Brain pericyte (primary cell): Measurements from ENCODE around the gene SH3GLB2.
"Not testable (repeated sequence)": the region's sequence is repeated elsewhere in the genome, so short reads cannot be mapped to it uniquely, and the experiment has no call there.

Source experiments
- DNase-seq: peaks from one replicate; pipeline ENCODE4 v3.0.0-alpha.2; 2012; ENCODE audit warnings: low read depth, low spot score

SH3GLB2 gene

DNA sequence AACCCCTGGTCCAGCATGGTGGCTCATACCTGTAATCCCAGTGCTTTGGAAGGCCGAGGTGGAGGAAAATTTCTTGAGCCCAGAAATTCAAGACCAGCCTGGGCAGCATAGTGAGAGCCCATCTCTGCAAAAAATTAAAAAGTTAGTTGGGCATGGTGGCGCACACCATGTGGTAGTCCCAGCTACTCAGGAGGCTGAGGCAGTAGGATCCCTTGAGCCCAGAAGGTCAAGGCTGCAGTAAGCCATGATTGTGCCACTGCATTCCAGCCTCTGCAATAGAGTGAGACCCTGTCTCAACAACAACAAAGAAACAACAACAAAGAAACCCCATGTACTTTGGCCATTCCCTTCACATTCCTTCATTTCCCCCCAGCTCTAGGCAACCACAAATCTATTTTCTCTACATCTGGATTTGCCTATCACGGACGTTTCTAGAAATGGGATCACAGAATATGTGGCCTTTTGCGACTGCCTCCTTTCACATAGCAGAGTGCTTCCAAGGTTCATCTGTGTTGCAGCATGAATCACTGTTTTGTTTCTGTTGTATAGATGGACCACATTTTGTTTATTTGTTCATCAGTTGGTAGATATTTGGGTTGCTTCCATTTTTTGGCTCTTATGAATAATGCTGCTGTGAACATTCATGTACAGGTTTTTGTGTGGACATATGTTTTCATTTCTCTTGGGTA lies 26.2 kb upstream of the SH3GLB2 start:
- DNase-seq: no peak

DNA sequence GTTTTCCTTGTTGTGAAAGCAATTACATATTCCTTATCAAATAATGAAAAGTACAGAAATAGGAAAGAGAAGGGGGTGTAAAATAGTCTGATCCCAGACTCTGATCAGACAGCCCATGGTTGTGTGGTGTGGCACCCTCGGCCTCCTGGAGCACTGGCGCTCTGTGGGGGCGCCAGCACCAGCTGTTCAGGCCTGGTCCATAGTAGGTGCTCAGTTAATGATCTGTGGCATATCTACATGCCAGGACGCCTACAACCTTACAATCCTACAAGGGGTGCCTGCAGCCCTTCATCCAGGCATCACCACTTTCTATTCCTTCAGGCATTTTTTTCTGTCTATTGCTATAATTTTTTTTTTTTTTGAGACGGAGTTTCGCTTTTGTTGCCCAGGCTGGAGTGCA lies 24.9 kb upstream of the SH3GLB2 start:
- DNase-seq: no peak

DNA sequence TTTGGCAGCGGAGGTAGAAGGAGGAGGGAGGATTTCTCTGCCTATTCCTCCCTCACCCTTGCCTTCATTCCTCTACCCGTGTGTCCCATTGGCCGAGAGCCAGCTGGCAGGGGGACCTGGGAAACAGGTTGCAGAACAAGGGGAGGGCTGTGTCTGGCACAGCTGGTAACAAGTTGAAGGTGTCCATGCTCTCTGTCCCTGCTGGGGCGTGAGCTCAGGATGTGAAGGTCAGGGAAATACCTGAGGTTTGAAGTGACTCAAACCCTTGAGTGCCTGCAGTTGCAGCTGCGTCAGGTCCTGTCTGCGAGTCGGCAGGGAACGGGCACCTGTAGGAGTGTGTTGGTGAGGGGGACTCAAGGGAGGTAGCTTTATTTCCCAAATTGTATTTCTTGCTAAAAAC lies 24.5 kb upstream of the SH3GLB2 start:
- no peak for DNase-seq

DNA sequence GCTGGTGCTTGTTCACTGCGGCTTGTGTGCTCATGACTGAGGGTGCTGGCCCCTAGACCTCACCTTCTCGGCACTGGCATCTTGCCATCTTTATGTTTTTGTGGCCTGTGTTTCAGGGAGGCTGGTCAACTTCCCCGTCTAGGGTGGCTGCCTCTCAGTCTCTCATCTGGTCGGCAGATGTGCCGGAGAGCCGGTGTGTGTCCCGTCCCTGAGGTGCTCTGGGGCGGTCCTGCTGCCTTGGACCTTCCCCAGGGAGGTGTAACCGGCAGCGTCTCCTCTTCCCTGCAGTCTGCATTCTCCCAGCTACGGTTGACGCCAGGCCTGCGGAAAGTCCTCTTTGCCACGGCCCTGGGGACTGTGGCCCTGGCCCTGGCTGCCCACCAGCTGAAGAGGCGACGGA lies 13.9 kb upstream of the SH3GLB2 start:
- DNase-seq: no peak

DNA sequence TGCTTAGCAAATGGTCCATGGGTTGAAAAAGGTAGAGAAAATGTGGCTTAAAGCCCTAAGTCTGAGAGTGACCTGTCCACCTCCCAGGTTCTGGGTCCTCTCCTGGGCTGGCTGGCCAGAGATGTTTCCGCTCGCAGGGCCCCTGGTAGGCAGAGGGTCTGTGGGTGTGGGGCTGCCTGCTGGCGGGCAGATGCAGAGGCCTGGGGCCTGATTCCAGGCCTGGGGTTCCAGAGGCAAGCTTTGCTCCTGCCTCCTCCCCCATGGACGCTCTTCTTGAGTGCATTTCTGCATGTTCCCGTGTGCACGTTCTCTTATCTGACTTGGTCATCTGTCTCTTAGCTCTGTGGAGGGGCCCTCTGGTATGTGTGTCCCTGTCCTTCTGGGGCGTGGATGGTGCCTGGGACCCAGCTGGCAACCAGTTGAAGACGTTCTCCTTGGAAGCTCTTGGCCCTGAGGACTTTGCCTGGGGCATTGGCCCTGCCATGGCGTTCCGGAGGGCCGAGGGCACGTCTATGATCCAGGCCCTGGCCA lies 12.0 kb upstream of the SH3GLB2 start:
- no peak for DNase-seq

DNA sequence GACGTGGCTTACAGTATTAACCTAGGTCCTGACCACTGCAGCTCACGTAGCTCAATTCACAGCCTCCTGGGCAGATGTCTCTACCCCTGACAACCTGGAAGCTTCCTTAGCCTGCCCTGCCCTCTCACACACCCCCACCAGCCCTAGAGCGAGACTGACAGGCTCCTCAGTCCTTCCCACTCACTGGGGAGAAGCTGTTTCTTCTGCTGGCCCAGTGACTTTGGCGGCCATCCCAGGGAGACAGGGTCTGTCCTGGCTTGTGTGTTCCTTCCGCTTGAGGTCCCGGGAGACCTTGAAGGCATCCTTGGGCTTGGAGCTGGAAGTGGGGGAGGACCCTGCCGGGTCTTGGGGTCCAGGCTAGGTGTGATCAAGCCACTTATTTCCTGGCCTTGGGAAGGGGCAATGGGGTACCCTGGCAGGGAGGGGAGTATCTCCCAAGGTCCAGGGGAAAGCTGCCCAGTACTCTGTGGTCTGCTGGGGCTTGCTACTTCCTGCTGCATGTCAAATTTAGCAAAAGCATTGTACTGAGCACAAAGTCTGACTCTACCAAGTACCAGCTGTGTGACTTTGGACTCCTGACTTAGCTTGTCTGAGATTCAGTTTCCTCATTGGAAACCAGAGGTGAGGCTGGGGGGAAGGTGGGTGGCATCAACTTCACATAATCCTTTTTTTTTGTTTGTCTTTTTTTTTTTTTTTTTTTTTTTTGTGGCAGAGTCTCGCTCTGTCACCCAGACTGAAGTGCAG lies 10.2 kb upstream of the SH3GLB2 start:
- DNase-seq: no peak

DNA sequence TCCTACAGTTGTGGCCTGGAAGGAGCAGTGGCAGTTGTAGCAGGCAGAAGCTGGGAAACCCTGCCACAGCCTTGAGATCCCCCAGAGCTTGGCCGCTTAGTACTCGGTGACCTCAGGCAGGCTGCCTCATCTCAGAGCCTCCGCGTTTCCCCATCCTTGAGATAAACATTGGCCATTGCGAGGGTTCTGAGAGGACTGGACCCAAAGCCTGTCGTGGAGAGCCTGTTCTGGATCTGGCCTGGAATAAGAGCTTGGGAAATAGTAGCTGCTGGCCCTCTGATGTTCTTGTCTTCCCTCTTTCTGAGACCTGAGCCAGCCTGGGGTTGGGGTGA lies 9.6 kb upstream of the SH3GLB2 start:
- DNase-seq: no peak

DNA sequence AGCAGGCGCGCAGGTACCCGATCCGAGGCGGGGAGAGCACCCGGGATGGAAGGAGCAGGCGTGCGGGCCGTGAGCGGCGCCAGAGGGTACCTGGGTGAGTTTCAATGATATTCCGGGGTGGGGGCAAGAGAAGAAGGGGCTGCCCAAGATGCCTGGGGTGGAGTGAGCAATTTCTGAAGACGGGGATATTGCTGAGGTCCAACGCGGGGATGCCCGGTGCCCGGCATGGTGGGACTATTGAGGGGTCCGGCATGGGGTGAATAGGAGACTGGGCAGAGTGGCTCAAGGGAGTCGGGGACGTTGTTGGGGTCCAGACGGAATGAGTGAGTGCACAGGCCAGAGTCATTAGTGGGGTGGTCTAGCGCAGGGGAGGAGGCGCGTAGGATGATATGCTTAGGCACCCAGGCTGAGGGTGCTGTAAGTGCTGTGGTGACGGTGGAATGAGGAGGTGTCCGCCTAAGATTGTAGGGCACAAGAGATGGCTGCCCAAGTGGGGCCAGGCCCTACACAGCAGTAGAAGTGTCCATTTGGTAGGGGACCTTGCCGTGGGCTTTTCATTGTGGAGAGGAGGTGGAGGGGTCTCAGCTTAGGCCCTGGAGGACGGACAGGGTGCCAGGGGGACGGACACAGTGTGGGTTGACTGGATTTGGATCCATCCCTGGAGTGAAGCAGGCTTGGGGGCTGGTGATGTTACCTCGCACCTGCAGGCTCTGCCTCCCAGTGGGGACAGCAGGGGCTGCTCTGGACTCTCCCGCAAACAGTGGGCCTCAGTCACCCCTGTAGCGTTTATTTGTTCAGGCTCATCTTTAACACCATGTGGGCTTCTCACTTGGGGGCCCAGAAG lies 9.0 kb upstream of the SH3GLB2 start:
- no peak for DNase-seq

DNA sequence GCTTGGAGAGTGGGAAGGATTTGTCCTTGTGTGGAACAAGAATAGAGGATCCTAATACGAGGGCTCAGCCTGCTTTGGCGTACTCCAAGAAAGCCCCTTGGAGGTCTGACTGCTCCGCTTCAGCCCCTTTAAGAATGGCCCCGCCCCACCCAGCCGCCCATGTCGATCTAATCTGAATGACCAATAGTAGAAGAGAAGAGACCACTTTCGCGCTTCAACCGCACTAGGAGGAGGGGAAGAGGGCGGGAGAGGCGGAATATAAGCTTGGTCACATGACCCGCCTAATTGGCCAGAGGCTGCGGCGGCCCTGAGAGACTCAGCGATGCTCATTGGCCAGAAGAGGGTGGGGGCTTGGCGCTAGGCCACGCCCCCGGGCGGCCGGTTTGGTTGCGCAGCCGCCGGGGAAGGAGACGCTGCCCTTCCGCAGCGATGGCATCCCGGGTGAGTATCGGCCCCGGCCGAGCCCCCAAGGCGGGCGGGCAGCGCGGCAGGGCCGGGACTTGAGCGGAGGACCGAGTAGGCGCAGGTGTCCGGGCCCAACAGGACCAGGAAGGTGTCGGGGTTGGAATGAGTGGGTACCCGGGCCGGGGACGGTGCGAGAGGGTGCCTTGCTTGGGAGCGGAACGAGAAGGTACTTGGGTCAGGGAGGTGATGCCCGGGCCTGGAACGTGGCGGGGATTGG lies 8.3 kb upstream of the SH3GLB2 start, which contains the start of gene MIGA2:
TSS of gene MIGA2 (plus strand) at position 386 of the 682 bp plus-strand sequence. CDS start 3,969 bp downstream, outside the sequence.
- DNase-seq: peak; percentile 98

DNA sequence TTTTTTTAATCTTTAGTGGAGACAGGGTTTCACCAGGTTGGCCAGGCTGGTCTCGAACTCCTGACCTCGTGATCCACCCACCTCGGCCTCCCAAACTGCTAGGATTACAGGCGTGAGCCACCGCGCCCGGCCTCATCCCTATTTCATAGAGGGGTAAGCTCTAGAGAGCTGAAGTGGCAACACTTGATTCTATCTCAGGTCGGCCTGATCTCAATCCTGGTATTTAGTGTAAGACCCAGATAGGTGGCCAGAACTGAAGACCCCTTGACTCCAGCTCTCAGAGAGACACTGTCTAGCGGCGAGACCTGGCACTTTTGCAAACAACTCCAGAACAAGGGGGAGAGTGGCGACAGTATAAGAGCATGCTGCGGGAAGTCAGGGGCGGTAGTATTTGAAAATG lies 7.7 kb upstream of the SH3GLB2 start:
- not testable (repeated sequence) for DNase-seq

DNA sequence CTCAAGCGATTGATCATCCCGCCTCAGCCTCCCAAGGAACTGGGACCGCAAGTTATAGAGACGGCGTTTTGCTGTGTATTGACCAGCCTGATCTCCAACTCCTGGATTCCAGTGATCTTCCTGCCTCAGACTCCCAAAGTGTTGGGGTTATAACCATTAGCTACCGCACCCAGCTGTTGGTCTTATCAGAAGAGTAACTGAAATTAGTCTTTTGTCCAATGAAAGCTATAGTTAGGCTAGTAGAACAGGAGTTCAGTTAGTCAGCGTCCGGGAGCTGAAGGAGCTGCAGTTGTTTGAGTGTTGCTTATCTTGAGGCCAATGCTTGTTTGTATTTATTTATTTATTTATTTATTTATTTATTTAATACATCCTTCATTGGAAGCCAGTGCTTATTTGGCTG lies 5.1 kb upstream of the SH3GLB2 start:
- no peak for DNase-seq

DNA sequence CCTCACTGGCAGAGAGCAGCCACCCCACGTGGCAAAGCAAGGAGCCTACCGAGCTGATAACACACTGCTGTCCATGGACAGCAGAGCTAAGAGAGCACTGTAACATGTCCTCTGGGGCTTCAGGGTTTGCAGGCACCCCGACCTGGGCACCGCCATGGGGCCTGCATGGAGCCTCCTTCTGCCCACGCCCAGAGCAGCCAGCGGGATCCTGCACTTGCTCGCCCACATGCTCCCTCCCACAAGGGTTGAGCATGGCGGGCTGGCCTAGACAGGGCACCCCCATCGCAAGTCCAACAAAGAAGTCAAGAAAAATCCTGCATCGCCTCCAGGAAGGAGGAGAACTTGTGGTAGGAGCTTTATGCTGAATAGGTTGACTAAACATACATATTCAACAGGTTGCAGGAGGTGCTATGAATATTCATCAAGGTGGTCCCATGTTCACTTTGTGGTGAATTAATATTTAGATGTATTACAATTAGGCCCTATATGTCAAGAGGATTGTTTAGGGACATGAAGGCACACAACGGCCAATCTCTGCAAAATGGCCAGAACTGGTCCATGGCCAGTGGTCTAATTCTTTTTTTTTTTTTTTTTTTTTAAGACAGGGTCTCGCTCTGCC lies 4.5 kb upstream of the SH3GLB2 start:
- no peak for DNase-seq

DNA sequence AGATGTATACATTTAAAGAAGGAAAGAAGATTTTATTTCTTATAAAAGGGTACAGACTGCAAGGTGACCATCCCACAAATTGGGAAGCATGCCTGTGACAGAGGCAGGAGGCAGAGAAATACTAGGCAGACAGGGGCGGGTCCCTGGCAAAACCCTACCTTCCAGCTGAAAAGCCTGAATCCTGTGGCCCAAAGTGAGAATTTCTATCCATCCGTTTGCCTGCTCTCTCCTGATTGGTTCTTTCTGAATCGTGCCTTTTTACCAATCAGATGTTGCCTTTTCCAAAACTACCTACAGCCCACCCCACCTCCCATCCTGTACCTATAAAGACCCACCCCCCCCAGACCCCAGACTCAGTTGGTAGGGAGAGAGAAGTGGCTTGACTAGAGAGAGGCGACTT lies 3.4 kb upstream of the SH3GLB2 start:
- DNase-seq: no peak

DNA sequence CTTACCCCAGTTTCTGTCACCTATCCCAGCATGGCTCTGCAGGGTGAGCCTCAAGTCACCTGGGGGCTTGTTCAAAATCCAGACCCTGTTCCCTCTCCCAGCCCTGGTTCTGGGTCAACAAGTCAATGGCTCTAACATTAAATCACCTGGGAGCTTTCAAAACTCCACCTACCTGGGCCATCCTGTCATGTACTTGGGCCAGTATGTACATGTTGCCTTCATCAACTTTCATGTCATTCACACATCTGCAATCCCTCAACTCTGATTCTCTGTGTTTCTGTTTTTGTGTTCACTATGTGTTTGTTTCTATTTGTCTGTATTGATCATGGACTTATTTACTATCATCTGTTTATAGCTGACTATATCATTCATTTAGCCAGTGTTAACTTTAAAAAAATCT lies 2.1 kb upstream of the SH3GLB2 start:
- no peak for DNase-seq

DNA sequence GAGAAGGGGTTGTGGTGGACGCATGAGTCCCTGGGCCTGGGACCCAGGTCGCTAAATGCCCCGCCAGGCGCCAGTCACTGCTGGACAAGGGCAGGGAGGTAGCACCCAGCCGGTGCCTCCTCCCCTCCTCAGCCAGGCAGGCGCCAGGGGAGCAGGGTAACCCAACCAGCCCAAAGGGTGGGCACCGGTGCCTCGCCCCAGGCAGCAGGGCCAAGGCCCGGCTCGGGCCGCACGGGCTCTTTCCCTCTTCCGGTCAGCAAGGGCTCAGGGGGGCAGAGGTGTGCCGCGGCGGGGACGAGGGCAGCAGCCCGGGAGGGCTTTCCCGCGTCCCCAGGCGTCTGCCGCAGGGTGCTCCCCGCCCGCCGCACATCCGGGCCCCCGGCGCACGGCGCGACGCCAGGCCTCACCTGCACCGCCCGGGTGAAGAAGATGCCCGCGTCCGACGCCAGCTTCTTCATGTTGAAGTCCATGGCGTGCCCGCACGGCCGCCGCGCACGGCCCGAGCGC lies 393 bp downstream of the SH3GLB2 start:
- DNase-seq: no peak

DNA sequence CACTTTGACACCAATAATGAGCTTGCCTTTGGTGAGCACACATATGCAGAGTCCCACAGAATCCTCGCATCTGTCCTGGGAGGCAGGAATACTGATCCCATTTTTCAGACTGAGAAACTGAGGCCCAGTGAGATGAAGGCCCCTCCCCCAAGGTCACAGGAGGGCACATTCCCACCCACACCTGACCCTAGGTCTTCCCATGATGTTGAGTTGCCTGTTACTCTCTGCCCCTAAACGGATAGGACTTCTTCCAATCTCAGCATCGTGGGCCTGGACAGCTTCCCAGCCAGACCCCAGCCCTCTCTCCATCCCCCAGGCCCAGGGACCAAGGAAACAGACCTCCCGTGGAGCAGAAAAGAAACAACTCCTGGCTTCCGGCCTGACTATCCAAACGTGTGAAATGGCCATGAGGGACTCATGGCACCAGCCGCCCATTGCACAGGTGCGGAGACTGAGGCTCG lies 877 bp downstream of the SH3GLB2 start:
- no peak for DNase-seq

DNA sequence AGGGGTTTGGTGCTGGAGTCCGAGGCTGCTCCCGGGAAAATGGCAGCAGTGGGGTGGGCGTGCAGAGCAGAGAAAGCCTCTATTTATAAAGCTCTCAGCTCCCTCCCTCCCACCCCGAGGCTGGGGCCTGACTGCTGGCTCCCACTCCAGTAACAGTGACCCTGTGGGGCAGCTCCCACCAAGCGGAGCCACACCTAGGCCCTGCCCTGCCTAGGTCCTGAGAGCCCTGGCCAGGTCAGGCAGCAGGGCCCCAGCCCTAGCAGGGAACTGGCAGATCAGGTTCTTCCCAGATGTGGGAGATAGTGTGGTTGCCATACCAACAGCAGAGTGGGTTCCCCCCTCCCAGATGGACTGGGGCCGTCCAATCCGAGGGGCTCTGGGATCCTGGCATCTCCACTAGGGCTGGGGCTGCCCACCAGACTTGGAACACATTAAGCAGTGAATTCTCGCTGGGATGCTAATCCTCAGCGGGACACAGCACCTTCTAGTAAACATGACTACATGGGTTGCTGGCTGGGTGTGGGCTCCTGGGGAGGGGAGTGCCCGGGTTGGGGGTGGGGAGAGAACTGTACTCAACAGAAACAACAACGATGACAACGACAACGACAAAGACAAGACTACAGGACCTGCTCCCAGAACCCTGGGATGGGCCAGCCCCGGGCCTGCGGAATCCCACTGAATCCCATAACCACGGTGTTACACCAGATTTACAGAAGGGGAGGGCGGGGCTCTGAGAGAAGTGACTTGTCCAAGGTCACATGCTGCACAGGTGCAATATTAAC lies 1.5 kb downstream of the SH3GLB2 start:
- DNase-seq: no peak

DNA sequence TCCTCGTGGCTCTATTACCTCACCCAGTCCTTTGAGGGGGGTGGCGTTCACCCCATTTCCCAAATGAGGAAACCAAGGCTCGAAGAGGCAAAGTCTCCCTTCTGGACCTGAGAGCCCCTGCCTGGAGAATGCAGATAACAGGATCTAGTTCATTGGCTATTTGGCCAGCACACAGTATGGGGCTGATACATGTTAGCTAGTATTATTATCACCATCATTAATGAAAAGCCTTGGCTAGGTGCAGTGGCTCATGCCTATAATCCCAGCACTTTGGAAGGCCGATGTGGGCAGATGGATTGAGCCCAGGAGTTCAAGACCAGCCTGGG lies 4.3 kb downstream of the SH3GLB2 start:
- no peak for DNase-seq

DNA sequence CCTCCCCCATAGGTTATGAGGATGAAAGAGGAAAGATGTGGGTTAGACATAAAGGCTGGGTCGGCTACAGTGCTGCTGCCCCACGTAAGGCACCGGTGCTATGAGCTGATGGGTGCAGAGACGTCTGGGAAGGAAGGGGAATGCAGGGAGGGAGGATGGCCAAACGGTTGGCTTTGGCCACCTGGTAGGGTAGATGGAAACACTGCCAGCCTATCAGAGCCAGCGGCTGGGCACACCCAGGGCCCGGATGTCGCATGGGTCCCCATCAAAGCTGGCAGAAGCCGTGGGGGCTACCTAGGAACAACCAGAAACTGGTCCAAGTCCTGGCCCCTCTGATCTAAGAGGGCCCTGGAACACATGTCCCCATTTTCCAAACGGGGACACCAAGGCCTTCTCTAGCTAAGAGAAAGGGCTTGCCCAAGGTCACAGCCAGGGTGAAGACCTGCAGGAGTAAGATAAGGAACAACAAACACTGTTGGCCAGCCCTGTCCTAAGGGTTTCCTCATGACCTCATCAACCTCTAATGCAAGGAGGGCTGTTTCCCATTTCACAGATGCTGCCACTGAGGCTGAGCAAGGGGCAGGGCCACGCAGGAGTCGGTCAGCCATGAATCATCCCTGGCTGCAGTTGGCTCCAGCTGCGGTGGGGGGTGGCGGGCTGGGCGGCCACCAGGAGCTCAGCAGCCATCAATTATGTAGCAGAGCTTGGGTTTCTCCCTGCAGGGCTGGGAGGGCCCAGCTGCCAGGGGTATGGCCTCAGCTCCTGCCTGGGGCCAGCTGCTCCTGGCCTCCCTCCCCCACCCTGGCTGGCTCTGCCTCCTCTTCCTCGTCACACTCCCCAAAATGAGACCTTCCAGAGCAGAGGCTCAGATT lies 4.9 kb downstream of the SH3GLB2 start:
- peak; percentile 48 for DNase-seq
